Measurements from ENCODE around the gene RAPGEF2.
"Not testable (repeated sequence)": the region's sequence is repeated elsewhere in the genome, so short reads cannot be mapped to it uniquely, and the experiment has no call there.

RAPGEF2 gene, protein sequence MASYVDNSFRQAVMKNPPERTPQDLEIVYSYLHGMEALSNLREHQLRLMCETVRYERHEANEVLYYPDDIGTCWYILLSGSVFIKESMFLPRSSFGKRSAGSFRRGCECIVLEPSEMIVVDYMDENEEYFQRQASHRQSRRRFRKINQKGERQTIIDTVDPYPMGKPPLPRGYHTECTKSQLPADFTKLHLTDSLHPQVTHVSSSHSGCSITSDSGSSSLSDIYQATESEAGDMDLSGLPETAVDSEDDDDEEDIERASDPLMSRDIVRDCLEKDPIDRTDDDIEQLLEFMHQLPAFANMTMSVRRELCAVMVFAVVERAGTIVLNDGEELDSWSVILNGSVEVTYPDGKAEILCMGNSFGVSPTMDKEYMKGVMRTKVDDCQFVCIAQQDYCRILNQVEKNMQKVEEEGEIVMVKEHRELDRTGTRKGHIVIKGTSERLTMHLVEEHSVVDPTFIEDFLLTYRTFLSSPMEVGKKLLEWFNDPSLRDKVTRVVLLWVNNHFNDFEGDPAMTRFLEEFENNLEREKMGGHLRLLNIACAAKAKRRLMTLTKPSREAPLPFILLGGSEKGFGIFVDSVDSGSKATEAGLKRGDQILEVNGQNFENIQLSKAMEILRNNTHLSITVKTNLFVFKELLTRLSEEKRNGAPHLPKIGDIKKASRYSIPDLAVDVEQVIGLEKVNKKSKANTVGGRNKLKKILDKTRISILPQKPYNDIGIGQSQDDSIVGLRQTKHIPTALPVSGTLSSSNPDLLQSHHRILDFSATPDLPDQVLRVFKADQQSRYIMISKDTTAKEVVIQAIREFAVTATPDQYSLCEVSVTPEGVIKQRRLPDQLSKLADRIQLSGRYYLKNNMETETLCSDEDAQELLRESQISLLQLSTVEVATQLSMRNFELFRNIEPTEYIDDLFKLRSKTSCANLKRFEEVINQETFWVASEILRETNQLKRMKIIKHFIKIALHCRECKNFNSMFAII (N-terminal part only)

DNA sequence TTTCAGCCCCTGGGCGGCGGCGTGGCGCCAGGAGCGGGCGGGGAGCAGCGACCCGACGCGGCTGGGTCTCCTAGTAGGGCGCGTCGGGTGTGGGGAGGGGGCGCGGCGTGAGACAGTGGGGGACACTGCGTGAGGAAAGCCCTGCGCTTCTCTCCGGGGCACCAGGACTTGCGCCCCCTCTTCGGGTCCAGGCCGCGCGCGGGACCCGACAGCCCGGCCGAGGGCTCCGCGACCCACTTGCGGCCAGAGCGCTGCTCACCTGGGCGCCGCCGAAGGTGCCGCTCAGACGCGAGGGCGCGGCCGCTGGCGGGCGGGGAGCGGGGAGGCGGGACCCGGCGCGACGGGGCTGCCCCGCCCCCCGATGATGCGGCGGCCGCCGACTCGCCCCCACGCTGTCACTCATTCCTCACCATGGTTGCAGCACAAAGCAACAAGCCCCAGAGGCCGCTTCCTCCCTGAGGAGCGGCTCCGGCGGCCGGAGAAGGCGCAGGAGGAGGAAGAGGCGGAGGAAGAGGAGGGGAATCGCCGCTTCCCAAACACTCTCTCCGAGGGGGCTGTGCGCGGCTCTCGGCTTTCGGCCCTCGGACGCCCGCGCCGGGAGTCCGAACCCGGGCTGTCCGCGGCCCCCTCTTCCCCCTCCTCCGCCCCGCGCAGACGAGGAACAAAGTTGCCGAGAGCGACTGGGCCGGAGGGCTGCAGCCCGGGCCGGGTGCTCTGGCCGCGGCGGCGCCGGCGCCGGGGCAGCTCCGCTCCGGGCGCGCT, at the start of gene RAPGEF2:
RAPGEF2 (plus strand) TSS at position 458 of the 762 bp plus-strand sequence. CDS start 1,084 bp downstream, outside the sequence.
- DNase-seq, result peak; percentile 46

DNA sequence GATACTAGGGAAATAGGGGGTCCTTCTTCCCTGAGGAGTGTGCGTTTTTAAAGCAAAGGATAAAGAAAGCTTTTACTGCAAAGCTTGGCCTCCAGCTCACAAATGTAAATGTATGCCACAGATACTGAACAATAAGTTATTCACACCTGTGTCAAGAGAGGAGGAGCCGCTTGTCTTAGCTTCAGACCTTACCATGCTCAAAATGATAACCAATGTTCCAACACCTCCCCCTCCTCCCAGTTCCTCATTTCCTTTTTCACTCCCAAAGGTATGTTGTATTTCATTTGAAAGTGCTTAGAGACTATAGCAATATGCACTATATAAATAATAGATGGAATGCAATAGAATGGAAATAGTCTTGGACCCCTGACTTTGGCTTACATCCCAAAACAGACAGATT, 47.0 kb upstream of the RAPGEF2 start:
- no peak for DNase-seq

DNA sequence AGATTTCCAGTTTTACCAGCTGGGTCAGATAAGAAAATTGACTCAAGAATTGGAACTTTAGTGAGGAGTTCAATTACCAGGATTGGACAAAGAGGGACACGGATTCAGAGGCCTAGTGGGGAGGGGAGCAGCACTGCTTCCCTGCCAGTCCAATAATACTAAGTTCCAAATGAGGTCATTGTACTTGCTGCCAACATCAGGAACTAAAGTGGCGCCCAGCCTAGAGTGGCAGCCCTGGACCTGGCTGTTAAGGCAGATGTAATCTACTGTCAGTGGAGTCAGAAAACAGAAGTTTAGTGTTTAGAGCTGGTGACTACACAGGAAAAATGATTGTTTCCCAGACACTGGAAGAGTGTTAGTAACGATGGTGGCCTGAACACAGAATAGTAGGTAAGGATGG, 42.7 kb upstream of the RAPGEF2 start:
- no peak for DNase-seq

DNA sequence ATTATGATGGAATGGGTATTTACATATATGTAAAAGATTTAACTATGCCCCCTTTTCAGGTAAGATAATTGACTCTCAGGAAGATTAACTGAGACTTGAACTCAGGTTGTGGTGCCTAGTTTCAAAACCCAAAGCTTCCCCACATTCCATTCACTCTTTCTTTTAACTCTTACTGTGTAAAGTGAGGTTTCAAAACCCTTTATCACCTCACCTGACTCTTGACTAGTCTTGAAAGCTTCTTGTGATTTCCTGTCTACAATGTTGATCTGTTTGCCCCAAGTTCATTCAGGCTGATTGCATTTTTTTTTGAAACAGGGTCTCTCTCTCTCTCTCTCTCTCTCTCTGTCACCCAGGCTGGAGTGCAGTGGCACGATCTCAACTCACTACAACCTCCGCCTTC, 40.5 kb upstream of the RAPGEF2 start:
- DNase-seq, result no peak

DNA sequence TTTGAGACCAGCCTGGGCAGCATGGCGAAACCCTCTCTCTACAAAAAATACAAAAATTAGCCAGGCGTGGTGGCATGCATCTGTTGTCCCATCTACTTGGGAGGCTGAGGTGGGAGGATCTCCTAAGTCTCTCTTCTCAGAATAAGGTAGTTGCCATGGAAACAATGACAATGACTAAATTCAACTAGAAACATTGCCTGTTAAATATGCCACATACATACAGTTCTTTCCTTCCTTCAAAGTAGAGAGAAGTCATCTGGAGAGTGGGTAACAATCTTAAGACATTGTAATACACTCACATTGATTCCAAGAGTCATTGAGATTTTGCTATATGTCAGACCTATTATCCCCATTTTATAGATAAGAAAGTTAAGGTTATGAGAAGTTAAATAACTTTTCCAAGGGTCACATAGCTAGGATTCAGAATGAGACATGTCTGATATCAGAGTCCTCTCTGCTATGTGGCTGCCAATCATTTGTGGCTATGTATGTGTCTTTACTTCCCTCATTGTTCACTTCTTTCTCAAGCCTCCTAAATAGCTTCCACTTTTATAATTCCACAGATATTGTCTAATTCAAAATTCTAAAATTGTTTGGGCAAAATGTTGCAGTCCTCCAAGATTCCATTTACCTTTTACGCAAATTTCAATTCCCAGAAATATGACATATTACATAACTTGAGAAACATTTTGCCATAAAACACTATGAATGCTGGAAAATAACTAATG, 37.2 kb upstream of the RAPGEF2 start:
- DNase-seq, result no peak

DNA sequence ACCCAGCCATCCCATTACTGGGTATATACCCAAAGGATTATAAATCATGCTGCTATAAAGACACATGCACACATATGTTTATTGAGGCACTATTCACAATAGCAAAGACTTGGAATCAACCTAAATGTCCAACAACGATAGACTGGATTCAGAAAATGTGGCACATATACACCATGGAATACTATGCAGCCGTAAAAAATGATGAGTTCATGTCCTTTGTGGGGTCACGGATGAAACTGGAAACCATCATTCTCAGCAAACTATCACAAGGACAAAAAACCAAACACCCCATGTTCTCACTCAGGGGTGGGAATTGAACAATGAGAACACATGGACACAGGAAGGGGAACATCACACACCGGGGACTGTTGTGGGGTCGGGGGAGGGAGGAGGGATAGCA, 34.7 kb upstream of the RAPGEF2 start:
- not testable (repeated sequence) for DNase-seq

DNA sequence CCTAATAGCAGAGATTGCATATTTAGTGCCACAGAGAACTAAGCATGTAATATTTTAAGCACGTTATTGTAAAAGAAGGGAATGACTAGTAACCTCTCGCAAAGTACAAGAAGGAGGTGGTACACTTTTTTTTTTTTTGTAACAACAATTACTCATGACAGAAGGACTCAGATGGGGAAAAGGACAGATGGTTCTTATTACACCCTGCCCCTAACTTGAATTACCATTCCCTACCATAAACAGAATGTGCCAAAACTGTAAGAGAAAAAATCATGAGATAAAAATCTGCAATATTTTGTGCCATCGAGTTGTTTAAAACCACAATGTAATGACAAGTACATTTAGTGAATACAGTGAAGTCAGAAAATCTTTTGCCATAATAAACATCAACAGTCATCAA, 33.0 kb upstream of the RAPGEF2 start:
- DNase-seq, result no peak

DNA sequence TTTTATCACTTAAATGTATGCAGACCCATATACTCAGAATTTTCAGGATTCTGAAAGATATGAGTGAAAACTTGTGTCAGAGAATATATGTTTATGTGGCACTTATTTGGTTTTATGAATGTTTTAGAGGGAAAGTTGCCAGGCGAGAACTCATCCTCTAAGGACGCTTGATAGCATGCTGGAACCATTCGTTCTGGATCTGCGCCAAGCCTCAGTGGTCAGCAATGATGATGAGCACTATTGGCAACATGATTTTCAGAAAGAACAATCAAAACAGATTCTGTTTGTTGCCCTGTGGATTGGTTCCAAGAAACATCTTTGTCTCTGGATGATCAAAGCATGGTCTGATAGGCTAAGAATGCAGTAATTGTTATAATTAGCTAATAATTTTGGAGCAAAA, 32.1 kb upstream of the RAPGEF2 start:
- no peak for DNase-seq

DNA sequence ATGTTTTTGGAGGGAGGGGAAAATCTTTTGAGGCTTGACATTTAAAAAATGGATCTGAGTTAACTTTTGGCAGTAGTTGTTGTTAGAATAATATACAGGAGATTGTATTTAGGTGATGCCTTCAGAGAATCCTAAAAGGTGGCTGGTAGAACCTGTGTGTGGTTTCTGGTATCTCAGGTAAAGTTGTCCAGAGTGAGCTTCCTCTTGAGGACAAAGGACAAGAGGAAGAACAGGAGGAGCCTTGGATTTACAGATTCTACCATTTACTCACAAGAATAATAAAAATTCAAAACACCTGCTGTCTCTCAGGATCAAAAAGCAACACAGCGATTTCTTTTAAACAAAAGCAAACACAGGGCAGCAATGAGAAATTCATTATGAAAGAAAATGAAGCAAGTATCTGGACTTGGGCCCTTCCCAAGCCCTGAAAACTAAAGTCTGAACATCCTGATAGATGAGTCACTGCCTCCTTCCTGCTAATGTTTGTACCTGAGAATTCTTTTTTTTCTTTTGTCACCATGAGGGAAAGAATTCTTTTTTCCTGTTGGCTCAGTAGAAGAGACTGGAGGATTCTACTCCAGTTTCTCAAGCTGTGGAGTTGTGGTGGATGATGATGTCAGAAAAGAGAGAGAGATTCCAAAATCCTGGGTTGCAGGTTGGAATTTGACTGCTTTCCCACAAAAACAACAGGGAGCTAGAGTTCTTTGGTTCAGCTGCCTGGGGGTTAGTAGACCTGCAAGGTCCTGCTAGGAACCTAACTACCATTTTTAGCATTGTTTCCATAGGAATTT, 31.5 kb upstream of the RAPGEF2 start:
- no peak for DNase-seq

DNA sequence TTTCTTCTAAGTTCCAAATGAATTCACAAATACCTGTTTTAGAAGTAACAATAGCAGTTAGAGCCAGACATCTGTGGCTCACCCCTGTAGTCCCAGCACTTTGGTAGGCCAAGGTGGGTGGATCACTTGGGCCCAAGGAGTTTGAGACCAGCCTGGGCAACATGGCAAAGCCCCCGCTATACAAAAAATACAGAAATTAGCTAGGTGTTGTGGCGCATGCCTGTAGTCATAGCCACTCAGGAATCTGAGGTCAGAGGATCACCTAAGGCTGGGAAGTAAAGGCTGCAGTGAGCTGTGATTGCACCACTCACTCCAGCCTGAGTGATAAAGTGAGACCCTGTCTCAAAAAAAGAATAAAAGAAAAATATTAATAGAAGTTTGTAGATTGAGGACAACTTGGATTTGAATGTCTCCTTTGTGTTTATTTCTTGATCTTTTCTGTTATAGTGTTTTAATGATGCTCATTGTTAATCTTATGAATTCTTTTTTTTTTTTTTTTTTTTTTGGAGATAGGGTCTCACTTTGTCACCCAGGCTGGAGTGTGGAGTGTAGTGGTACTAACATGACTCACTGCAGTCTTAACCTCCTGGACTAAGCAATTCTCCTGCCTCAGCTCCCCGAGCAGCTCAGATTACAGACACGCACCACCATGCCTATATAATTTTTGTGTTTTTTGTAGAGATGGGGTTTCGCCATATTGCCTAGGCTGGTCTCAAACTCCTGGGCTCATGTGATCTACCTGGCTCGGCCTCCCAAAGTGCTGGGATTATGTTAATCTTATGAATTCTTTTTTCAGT, 30.7 kb upstream of the RAPGEF2 start:
- DNase-seq, result no peak

DNA sequence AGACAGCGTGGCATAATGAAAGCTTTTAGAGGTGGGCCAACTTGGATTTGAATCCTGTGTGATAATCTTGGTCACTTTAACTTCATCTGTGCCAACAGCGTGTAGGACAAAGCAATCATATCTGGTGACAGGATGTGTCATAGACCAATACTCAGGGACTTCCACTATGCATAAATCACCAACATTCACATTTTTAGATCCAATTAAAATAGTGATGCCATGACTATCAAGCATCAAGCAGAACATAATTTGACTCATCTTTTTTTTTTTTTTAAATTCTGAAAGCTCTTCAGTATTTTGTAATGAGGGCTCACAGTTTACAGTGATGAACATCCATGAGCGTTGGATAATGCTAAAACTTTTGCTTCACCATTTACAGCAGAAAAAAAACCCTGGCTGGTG, 27.3 kb upstream of the RAPGEF2 start:
- DNase-seq, result no peak

DNA sequence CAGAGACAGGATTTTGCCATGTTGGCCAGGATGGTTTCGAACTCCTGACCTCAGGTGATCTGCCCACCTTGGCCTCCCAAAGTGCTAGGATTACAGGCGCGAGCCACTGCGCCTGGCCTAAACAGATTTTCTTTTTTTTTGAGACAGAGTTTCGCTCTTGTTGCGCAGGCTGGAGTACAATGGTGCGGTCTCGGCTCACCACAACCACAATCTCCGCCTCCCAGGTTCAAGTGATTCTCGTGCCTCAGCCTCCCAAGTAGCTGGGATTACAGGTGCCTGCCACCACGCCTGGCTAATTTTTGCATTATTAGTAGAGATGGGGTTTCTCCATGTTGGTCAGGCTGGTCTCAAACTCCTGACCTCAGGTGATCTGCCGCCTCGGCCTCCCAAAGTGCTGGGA, 25.9 kb upstream of the RAPGEF2 start:
- DNase-seq, result not testable (repeated sequence)

DNA sequence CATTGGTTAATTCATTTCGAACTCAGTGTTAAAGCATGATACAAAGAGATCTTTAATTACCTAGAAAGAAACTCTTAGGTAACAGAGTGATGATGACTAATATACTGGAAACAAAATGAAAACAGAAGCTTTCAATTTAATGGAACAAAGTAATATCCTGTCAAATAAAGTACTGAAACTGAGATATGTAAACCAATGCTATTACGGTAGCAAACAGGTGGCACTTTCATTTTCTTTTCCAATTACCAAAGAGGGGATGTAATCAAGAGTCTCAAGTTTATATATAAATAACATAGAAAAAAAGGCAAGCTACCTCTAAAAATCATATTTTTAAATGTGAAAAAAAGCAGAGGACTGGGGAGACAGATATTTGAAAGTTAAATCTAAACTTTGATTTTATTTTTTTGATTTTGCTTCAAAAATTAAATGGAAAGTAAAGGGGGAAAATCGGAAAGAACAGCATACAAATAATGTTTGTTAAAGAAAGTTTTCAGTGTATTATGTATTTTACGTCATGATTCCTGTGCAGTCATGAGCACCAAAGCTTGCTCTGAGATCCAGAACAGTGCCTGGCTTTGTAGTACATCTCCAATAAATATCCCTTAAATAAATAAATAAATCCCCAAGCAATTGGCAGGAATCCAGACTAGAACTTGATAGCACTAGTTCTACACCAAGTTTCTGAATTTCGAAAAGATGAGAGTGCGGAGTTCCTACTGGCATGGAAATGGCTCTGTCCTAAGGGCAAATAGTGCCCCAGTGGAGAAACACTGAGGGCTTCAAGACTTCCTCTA, 25.0 kb upstream of the RAPGEF2 start:
- no peak for DNase-seq

DNA sequence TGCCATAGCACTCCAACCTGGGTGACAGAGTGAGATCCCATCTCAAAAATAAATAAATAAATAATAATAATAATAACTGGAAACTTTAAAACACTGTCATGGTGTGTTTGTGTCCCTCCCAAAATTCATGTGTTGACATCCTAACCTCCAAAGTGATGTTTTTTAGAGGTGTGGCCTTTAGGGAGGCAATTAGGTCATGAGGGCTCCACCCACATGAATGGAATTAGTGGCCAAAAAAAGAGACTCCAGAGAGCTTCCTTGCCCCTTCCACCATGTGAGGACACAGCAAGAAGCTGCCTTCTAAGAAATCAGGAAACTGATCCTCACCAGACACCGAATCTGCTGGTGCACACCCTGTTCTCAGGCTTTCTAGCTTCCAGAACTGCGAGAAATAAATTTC, 23.8 kb upstream of the RAPGEF2 start:
- DNase-seq, result no peak

DNA sequence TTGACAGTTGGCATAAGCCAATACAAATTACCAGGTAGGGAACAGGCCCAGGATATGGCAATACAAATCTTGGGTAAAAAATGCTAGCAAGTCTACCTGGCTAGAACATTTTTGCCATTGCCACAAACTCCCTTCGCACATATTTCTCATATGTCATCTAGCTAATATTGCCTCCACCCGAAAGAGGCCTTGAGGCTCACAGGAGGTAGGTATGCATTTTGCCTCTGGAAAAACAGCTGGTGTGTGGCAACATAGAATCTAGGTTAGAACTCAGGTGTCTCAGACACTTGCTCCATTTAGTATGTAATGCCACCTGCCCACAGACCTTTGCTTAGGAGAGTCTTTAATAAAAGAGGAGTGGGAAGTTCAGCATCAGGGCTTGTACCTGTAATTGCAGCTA, 16.3 kb upstream of the RAPGEF2 start:
- no peak for DNase-seq

DNA sequence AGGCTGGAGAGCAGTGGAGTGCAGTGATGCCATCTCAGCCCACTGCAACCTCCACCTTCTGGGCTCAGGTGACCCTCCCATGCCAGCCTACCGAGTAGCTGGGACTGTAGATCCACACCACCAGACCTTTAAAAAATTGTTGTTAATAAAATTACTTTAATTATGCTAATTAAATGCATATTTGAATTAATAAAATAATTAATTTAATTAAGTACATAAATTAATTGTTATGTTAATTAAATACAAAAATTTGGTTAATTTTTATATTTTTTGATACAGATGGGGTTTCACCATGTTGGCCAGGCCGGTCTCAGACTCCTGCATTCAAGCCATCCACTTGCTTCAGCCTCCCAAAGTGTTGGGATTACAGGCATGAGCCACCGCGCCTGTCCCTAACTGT, 12.6 kb upstream of the RAPGEF2 start:
- DNase-seq, result no peak

DNA sequence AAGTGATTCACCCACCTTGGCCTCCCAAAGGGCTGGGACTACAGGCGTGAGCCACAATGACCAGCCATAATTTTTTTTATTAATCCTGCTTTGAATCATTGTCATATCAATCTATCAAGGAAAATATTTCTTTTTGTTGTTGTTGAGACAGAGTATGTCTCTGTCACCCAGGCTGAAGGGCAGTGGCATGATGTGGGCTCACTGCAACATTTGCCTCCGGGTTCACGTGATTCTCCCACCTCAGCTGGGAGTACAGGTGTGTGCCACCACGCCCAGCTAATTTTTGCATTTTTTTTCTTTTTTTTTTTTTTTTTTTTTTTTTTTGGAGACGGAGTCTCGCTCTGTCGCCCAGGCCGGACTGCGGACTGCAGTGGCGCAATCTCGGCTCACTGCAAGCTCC, 8.7 kb upstream of the RAPGEF2 start:
- DNase-seq, result not testable (repeated sequence)

DNA sequence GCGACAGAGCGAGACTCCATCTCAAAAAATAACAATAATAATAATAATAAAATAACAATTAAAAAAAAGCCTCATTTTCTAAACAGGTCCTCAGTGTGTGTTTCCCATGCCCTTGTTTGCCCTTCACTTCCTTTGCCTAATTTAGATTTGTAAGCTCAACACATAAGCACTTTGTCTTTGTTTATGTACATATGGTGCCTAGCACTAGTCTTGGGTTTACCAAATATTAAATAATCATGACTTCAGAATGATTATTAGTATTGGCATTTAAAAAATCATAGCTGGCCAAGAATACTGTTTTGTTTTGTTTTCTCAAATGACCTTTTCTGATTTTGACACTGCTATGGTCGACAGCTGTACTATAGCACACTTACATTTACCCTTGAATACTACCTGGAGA, 6.4 kb upstream of the RAPGEF2 start:
- DNase-seq, result no peak

DNA sequence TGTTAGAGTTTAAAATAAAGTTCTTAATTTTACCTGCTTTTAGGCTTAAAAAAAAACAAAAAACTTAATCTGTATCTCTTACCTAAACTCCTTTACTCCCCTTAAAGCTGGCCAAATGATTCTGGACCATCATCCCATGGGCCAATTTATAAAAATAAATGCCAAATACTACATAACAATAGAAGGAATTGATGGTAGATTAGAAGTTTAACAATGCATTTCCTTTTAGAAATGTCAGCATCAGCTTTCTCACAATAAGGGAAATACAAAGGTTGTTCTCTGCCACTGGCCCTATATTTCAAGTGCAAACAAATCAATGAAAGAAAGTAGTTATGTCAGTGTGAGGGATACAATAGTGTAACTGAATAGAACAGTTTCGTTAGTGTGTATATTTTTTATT, 5.7 kb upstream of the RAPGEF2 start:
- no peak for DNase-seq

DNA sequence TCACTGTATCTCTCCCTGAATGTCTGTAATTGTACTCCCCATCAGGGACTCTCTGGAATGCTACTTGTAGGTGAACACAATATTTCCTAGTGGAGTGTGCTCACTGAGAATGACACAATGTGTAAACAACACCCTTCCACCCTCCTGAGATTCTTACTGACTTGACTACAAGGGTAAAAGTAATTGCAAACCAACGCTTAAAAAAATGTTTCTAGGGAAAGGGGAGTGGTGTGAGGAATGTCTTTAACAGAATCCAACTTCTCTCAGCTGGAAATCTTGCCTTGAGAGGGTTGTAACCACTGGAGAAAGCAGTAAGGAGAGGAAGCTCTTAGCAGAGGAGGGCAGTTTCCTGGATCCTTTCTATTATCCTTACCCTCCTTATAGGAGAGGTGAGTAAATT, 5.1 kb upstream of the RAPGEF2 start:
- DNase-seq, result no peak

All from DMS79 (cell line).